Liver (tissue), 9 donors: ENCODE results near the gene EXOC4. TPM values are rescaled to one million over a fixed set of nuclear protein-coding genes. Genes with fewer than 3 reads are reported as not detected.

Source experiments
- DNase-seq: peaks from one replicate; pipeline ENCODE4 v3.0.0-alpha.2; 2017; ENCODE audit warnings: low spot score
- H3K27ac ChIP-seq, 2 donors: one replicate each; pipeline ENCODE4 v1.7.0; 2013; ENCODE audit warnings: inconsistent platforms in 2 of 2, low read length in 2 of 2, control low read depth in 1 of 2, low read depth in 1 of 2, mild to moderate bottlenecking in 1 of 2
- H3K27me3 ChIP-seq, 4 donors: one replicate each; pipeline versions ENCODE4 v1.6.1 to v1.7.0; 2013; ENCODE audit warnings: low read length in 3 of 4, inconsistent platforms in 1 of 4, mild to moderate bottlenecking in 1 of 4, moderate library complexity in 1 of 4; ENCODE audit not compliant: control insufficient read depth in 4 of 4, insufficient read depth in 4 of 4
- H3K36me3 ChIP-seq, 4 donors: one replicate each; pipeline versions ENCODE4 v1.6.1 to v1.7.0; 2013; ENCODE audit warnings: low read length in 3 of 4, mild to moderate bottlenecking in 3 of 4, low read depth in 1 of 4, moderate library complexity in 1 of 4; ENCODE audit not compliant: control insufficient read depth in 4 of 4, insufficient read depth in 3 of 4
- H3K4me1 ChIP-seq, 4 donors: one replicate each; pipeline versions ENCODE4 v1.6.1 to v1.7.0; 2013; ENCODE audit warnings: low read length in 3 of 4, mild to moderate bottlenecking in 3 of 4, moderate library complexity in 1 of 4; ENCODE audit not compliant: control insufficient read depth in 4 of 4, insufficient read depth in 4 of 4
- H3K4me3 ChIP-seq, 3 donors: one replicate each; pipeline versions ENCODE4 v1.6.1 to v1.7.0; 2013; ENCODE audit warnings: low read length in 3 of 3, control low read depth in 1 of 3, low read depth in 1 of 3, mild to moderate bottlenecking in 1 of 3
- H3K9ac ChIP-seq, 2 donors: one replicate each; pipeline ENCODE4 v1.7.0; 2013; ENCODE audit warnings: low read length in 2 of 2, mild to moderate bottlenecking in 2 of 2, moderate library complexity in 2 of 2, control low read depth in 1 of 2, low read depth in 1 of 2
- H3K9me3 ChIP-seq, 4 donors: one replicate each; pipeline versions ENCODE4 v1.6.1 to v1.7.0; 2013; ENCODE audit warnings: low read length in 3 of 4; ENCODE audit not compliant: control insufficient read depth in 4 of 4
- EGR1 ChIP-seq, 2 donors: IDR thresholded peaks; 2 replicates each; pipeline ENCODE4 v1.6.1; 2016 to 2018; ENCODE audit warnings: antibody characterized with exemption in 2 of 2, low read depth in 2 of 2
- FOXA1 ChIP-seq: IDR thresholded peaks from 2 replicates; pipeline ENCODE4 v1.6.1; 2016; ENCODE audit warnings: antibody characterized with exemption
- FOXA2 ChIP-seq: IDR thresholded peaks from 2 replicates; pipeline ENCODE4 v1.6.1; 2016; ENCODE audit warnings: antibody characterized with exemption
- GABPA ChIP-seq, 2 donors: IDR thresholded peaks in 1 of 2; conservative IDR thresholded peaks in 1 of 2; 2 replicates each; pipeline ENCODE4 v1.6.1; 2016; ENCODE audit warnings: antibody characterized with exemption in 2 of 2, mild to moderate bottlenecking in 1 of 2, moderate library complexity in 1 of 2
- HNF4A ChIP-seq, 2 donors: conservative IDR thresholded peaks; 2 replicates each; pipeline ENCODE4 v1.6.1; 2016; ENCODE audit warnings: antibody characterized with exemption in 2 of 2, mild to moderate bottlenecking in 2 of 2
- HNF4G ChIP-seq: IDR thresholded peaks from 2 replicates; pipeline ENCODE4 v1.6.1; 2016; ENCODE audit warnings: antibody characterized with exemption
- JUND ChIP-seq, 2 donors: IDR thresholded peaks; 2 replicates each; pipeline ENCODE4 v1.6.1; 2016; ENCODE audit warnings: antibody characterized with exemption in 2 of 2
- RAD21 ChIP-seq, 2 donors: IDR thresholded peaks; 2 replicates each; pipeline ENCODE4 v1.6.1; 2016; ENCODE audit warnings: antibody characterized with exemption in 2 of 2, mild to moderate bottlenecking in 2 of 2
- RXRA ChIP-seq, 2 donors: IDR thresholded peaks; 2 replicates each; pipeline ENCODE4 v1.6.1; 2017 to 2018; ENCODE audit warnings: antibody characterized with exemption in 2 of 2, mild to moderate bottlenecking in 1 of 2
- SP1 ChIP-seq: IDR thresholded peaks from 2 replicates; pipeline ENCODE4 v1.6.1; 2018; ENCODE audit warnings: antibody characterized with exemption, mild to moderate bottlenecking
- YY1 ChIP-seq: IDR thresholded peaks from 2 replicates; pipeline ENCODE4 v1.6.1; 2016; ENCODE audit warnings: antibody characterized with exemption, mild to moderate bottlenecking
- WGBS: extraction: QIAGEN DNeasy Blood & Tissue Kit; methylation state at CpG from one replicate; pipeline ENCODE4 v1.1.7; 2013; 5-methylcytosine and 5-hydroxymethylcytosine counted together
- polyA plus RNA-seq, 2 donors: library from polyadenylated mRNA; stranded (reverse) in 1 of 2; unstranded in 1 of 2; fragments of 200-250 nt in 1 of 2; fragments of >200 nt in 1 of 2; fragmentation: Nextera tagmentation in 1 of 2; extraction: Ambion mirVana in 1 of 2; gene quantifications; one replicate each; pipeline versions ENCODE4 v1.2.1 to v1.2.3, GENCODE V29; 2013 to 2015
- total RNA-seq, 2 donors: library from RNA; depleted of rRNA; stranded (reverse); fragments of >200 nt; gene quantifications; one replicate each; pipeline ENCODE4 v1.2.3, GENCODE V29; 2014
- TF ChIP-seq, protein P1 (sequence below): fragments of 150-350 bp; IDR thresholded peaks from 2 replicates; pipeline ENCODE4 v1.5.1; 2017; ENCODE audit warnings: improper control_type of control experiment, low read depth, low read length; ENCODE audit not compliant: missing input control
- TF ChIP-seq, protein P2 (sequence below): IDR thresholded peaks from 2 replicates; pipeline ENCODE4 v1.6.1; 2016; ENCODE audit warnings: antibody characterized with exemption
- TF ChIP-seq, protein P3 (sequence below): IDR thresholded peaks from 2 replicates; pipeline ENCODE4 v1.6.1; 2016; ENCODE audit warnings: antibody characterized with exemption, mild to moderate bottlenecking
- TF ChIP-seq, protein P4 (sequence below): IDR thresholded peaks from 2 replicates; pipeline ENCODE4 v1.6.1; 2016; ENCODE audit warnings: antibody characterized with exemption
- donor health status: healthy.
- donor health status: healthy.
- donor health status: healthy.
- donor health status: healthy.
- donor health status: healthy.

The EXOC4 gene
- total and polyA plus RNA-seq, 4 donors = 9.5 to 55.9 (median 23.6) TPM

DNA sequence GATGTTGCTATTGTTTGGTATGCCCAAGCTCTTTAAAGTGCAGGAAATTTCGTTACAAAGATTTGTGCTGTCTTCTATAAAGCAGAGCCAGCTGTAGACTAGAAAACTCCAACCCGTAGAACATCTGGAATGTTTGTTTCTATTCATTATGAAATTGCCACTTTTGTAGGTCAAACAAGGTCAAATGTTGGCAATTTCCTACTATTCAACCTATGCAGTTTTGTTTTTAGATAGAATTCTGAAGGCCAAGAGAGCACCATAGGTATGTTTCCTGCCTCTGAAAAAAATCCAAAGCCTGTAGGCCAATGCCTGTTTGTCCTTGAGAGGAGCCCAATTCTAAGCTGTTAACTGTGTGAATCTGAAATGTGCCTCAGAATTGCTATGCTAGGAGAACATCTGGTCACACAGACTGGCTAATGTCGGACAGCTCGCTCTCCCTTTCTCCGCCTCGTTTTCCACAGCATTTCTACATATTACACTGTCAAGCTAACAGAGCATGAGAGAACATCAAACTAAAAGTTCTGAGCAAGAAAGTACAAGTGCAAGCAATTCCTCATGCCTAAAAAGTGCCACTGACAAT, 607.1 kb downstream of the EXOC4 start:
- TF ChIP-seq YY1 (no peak), FOXA2 (no peak), RXRA (IDR thresholded peaks at IDR 0.05) (no peak), HNF4A (conservative IDR thresholded peaks at IDR 0.05) (no peak), GABPA (IDR thresholded peaks at IDR 0.05 in 1 of 2, conservative IDR thresholded peaks at IDR 0.05 in 1 of 2) (no peak), FOXA1 (no peak), EGR1 (IDR thresholded peaks at IDR 0.05; ENCODE audit: low read depth in 2 of 2) (no peak), JUND (IDR thresholded peaks at IDR 0.05) (no peak), HNF4G (no peak), RAD21 (IDR thresholded peaks at IDR 0.05) (no peak), SP1 (no peak)
- TF ChIP-seq, protein P1, sequence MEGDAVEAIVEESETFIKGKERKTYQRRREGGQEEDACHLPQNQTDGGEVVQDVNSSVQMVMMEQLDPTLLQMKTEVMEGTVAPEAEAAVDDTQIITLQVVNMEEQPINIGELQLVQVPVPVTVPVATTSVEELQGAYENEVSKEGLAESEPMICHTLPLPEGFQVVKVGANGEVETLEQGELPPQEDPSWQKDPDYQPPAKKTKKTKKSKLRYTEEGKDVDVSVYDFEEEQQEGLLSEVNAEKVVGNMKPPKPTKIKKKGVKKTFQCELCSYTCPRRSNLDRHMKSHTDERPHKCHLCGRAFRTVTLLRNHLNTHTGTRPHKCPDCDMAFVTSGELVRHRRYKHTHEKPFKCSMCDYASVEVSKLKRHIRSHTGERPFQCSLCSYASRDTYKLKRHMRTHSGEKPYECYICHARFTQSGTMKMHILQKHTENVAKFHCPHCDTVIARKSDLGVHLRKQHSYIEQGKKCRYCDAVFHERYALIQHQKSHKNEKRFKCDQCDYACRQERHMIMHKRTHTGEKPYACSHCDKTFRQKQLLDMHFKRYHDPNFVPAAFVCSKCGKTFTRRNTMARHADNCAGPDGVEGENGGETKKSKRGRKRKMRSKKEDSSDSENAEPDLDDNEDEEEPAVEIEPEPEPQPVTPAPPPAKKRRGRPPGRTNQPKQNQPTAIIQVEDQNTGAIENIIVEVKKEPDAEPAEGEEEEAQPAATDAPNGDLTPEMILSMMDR = no peak
- TF ChIP-seq, protein P2, sequence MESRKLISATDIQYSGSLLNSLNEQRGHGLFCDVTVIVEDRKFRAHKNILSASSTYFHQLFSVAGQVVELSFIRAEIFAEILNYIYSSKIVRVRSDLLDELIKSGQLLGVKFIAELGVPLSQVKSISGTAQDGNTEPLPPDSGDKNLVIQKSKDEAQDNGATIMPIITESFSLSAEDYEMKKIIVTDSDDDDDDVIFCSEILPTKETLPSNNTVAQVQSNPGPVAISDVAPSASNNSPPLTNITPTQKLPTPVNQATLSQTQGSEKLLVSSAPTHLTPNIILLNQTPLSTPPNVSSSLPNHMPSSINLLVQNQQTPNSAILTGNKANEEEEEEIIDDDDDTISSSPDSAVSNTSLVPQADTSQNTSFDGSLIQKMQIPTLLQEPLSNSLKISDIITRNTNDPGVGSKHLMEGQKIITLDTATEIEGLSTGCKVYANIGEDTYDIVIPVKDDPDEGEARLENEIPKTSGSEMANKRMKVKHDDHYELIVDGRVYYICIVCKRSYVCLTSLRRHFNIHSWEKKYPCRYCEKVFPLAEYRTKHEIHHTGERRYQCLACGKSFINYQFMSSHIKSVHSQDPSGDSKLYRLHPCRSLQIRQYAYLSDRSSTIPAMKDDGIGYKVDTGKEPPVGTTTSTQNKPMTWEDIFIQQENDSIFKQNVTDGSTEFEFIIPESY = no peak
- TF ChIP-seq, protein P3, sequence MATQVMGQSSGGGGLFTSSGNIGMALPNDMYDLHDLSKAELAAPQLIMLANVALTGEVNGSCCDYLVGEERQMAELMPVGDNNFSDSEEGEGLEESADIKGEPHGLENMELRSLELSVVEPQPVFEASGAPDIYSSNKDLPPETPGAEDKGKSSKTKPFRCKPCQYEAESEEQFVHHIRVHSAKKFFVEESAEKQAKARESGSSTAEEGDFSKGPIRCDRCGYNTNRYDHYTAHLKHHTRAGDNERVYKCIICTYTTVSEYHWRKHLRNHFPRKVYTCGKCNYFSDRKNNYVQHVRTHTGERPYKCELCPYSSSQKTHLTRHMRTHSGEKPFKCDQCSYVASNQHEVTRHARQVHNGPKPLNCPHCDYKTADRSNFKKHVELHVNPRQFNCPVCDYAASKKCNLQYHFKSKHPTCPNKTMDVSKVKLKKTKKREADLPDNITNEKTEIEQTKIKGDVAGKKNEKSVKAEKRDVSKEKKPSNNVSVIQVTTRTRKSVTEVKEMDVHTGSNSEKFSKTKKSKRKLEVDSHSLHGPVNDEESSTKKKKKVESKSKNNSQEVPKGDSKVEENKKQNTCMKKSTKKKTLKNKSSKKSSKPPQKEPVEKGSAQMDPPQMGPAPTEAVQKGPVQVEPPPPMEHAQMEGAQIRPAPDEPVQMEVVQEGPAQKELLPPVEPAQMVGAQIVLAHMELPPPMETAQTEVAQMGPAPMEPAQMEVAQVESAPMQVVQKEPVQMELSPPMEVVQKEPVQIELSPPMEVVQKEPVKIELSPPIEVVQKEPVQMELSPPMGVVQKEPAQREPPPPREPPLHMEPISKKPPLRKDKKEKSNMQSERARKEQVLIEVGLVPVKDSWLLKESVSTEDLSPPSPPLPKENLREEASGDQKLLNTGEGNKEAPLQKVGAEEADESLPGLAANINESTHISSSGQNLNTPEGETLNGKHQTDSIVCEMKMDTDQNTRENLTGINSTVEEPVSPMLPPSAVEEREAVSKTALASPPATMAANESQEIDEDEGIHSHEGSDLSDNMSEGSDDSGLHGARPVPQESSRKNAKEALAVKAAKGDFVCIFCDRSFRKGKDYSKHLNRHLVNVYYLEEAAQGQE = no peak
- TF ChIP-seq, protein P4, sequence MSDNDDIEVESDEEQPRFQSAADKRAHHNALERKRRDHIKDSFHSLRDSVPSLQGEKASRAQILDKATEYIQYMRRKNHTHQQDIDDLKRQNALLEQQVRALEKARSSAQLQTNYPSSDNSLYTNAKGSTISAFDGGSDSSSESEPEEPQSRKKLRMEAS = no peak
- no peak overlapping the region for H3K4me3 ChIP-seq
- no peak overlapping the region for H3K9ac ChIP-seq
- H3K36me3 ChIP-seq = no peaks in the 10 kb centered on the region
- 95% methylated on average over 6 of the region's 6 CpGs for WGBS
- H3K27ac ChIP-seq = no peak overlapping the region
- H3K9me3 ChIP-seq = no peaks in the 10 kb centered on the region
- no peaks in the 10 kb centered on the region for H3K27me3 ChIP-seq
- DNase-seq = no peak
- peaks cover 2 to 13% (median 7%) of the 10 kb centered on the region in 4 donors for H3K4me1 ChIP-seq
